PC-9 (cell line): ENCODE data around the gene KRTAP2-1. TPM values are rescaled to one million over a fixed set of nuclear protein-coding genes. Genes with fewer than 3 reads are reported as not detected.

ENCODE experiments used
- BruUV-seq: library from RNA; stranded (reverse); fragments of 400-500 nt; replicated peaks from 2 replicates; lab custom pipeline; 2021; lab: Mats Ljungman, UMichigan
- CTCF ChIA-PET: fragments of 300-600 bp; sonication (Branson Sonifier 250); formaldehyde crosslinking; loops from one replicate; lab custom pipeline; 2022; ENCODE audit warnings: antibody characterized with exemption; lab: Charles Lee
- POLR2A ChIA-PET: fragments of 300-600 bp; sonication (Branson Sonifier 250); formaldehyde crosslinking; loops from one replicate; lab custom pipeline; 2022; ENCODE audit warnings: antibody characterized with exemption; ENCODE audit not compliant: unreplicated experiment; lab: Charles Lee
- DNase-seq, 2 experiments: peaks; one replicate each; pipeline versions ENCODE4 v3.0.0 to v3.0.0-alpha.2; 2015 to 2022; ENCODE audit warnings: mixed read lengths in 1 of 2
- H2AFZ ChIP-seq: fragments of 200-600 bp; sonication (generic); 2 replicates; pipeline ENCODE4 v1.8.1; 2017; ENCODE audit warnings: antibody characterized with exemption
- H3F3A ChIP-seq: fragments of 200-600 bp; sonication (generic); 2 replicates; pipeline ENCODE4 v1.8.1; 2017; ENCODE audit warnings: antibody characterized with exemption, mild to moderate bottlenecking, low read depth; ENCODE audit not compliant: insufficient read depth
- H3K27ac ChIP-seq: fragments of 200-600 bp; sonication (generic); 2 replicates; pipeline ENCODE4 v1.6.1; 2016; ENCODE audit warnings: mixed run types
- H3K27me3 ChIP-seq: fragments of 200-600 bp; sonication (generic); 2 replicates; pipeline ENCODE4 v1.6.1; 2016; ENCODE audit warnings: low read depth, mixed run types; ENCODE audit not compliant: insufficient read depth
- H3K36me3 ChIP-seq: fragments of 200-600 bp; sonication (generic); 2 replicates; pipeline ENCODE4 v1.6.1; 2016; ENCODE audit warnings: low read depth, mixed run types
- H3K4me1 ChIP-seq: fragments of 200-600 bp; sonication (generic); replicated peaks from 2 replicates; pipeline ENCODE4 v1.6.1; 2016; ENCODE audit warnings: mixed run types; ENCODE audit not compliant: insufficient read depth
- H3K4me2 ChIP-seq: fragments of 200-600 bp; sonication (generic); 2 replicates; pipeline ENCODE4 v1.6.1; 2017; ENCODE audit warnings: mixed run types
- H3K4me3 ChIP-seq: fragments of 200-600 bp; sonication (generic); 2 replicates; pipeline ENCODE4 v1.6.1; 2016; ENCODE audit warnings: mixed run types
- H3K79me2 ChIP-seq: fragments of 200-600 bp; sonication (generic); 2 replicates; pipeline ENCODE4 v1.6.1; 2017; ENCODE audit warnings: low read depth, mixed run types
- H3K9me2 ChIP-seq: fragments of 200-600 bp; sonication (generic); 2 replicates; pipeline ENCODE4 v1.8.1; 2017; ENCODE audit warnings: mild to moderate bottlenecking; ENCODE audit not compliant: insufficient read depth
- H3K9me3 ChIP-seq: fragments of 200-600 bp; sonication (generic); 2 replicates; pipeline ENCODE4 v1.8.1; 2016; ENCODE audit warnings: low read depth; ENCODE audit not compliant: insufficient read depth
- H4K20me1 ChIP-seq: fragments of 200-600 bp; sonication (generic); 2 replicates; pipeline ENCODE4 v1.8.1; 2017; ENCODE audit not compliant: insufficient read depth
- CTCF ChIP-seq: fragments of 200-600 bp; sonication (generic); conservative IDR thresholded peaks from 2 replicates; pipeline ENCODE4 v1.6.1; 2017; ENCODE audit warnings: mixed run types, antibody characterized with exemption, mild to moderate bottlenecking, moderate library complexity
- EZH2 ChIP-seq: fragments of 200-600 bp; sonication (generic); IDR thresholded peaks from 2 replicates; pipeline ENCODE4 v1.8.0; 2017; ENCODE audit warnings: antibody characterized with exemption, low read depth
- intact Hi-C: fragments of 100-400 bp; cut with micrococcal nuclease; formaldehyde crosslinking; loops from one replicate; pipeline ENCODE4 v1.10.0; 2022; ENCODE audit not compliant: unreplicated experiment
- total RNA-seq: library from RNA; stranded (reverse); gene quantifications from 2 replicates; pipeline ENCODE4 v1.2.3, GENCODE V29; 2021

Gene KRTAP2-1
- total RNA-seq, 1 experiment from 2014 or later: not detected

DNA sequence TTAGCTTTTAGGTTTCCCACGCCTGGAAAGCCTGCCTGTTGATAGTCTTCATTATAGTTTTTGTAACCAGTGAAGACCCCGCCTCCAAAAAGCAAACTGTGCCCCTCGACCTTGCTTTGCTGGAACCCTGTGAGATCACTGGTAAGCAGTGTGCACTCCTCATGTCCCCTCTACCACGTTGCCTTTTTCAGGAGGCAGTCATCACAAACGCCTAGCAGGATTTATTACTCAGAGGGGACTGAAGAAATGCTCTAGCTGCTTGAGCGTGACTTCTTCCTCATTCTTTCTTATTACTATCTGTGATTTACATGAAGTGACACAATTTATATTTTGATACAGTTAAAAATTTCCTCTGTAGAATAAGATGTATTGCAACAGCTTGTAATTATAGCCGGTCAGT is 31.7 kb downstream of the KRTAP2-1 start:
- Histone ChIP-seq H3K79me2 (no peaks in the 10 kb centered on the region), H2AFZ (no peak overlapping the region), H3K9me3 (no peaks in the 10 kb centered on the region), H3K27me3 (no peaks in the 10 kb centered on the region), H3K4me1 (peaks cover 59% of the 10 kb centered on the region), H3K36me3 (no peaks in the 10 kb centered on the region), H3K4me3 (no peak overlapping the region), H3K27ac (no peak overlapping the region), H3K4me2 (no peak overlapping the region), H4K20me1 (no peaks in the 10 kb centered on the region), H3F3A (peaks cover 28% of the 10 kb centered on the region), H3K9me2 (no peaks in the 10 kb centered on the region)
- no TSS peak for BruUV-seq
- POLR2A ChIA-PET: no interaction called here
- no peak for DNase-seq
- CTCF ChIA-PET: no interaction called here
- intact Hi-C loops: no loop called here
- no peak for TF ChIP-seq EZH2

DNA sequence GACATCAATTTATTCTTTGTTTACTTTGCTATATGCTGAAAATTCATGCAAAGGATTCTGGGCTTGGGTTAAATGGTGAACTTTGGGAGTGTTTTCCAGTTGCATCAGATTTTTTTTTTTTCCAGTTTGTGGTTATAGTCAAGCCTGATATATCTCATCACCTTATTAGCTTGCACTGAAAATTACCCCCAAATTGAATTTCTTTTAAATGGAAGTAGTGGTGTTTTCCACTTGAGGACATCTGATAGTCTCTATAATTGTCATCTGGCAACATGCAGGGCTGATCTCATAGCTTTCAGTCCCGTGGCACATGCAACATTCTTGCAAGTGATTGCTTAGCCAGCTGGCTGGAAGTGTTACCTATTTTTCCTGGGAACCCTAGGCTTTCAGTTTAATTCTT is 33.5 kb downstream of the KRTAP2-1 start:
- no TSS peak for BruUV-seq

GRCh38 chr17:41013181-41013580 is 33.9 kb downstream of the KRTAP2-1 start:
- CTCF ChIA-PET: no interaction called here
- H3K4me3 ChIP-seq: no peak overlapping the region
- peak overlapping the region; percentile 15 for H3K4me2 ChIP-seq
- intact Hi-C loops: no loop called here
- peaks cover 44% of the 10 kb centered on the region for H3F3A ChIP-seq
- H3K4me1 ChIP-seq: peaks cover 71% of the 10 kb centered on the region
- no peak overlapping the region for H2AFZ ChIP-seq
- no peaks in the 10 kb centered on the region for H3K79me2 ChIP-seq
- no peaks in the 10 kb centered on the region for H3K9me3 ChIP-seq
- H3K27me3 ChIP-seq: no peaks in the 10 kb centered on the region
- POLR2A ChIA-PET: no interaction called here
- no peaks in the 10 kb centered on the region for H3K36me3 ChIP-seq
- no peaks in the 10 kb centered on the region for H4K20me1 ChIP-seq
- peak overlapping the region; percentile 85 for H3K27ac ChIP-seq
- BruUV-seq: no TSS peak
- no peak for TF ChIP-seq CTCF
- TF ChIP-seq EZH2: no peak
- DNase-seq: peak in 1 of 2 experiments; percentile 93
- H3K9me2 ChIP-seq: no peaks in the 10 kb centered on the region

More for the DNA sequence above, 33.5 kb downstream of the KRTAP2-1 start:
- Histone ChIP-seq H2AFZ (no peak overlapping the region), H3K27ac (peak overlapping the region; percentile 85), H3K9me3 (no peaks in the 10 kb centered on the region), H3K36me3 (no peaks in the 10 kb centered on the region), H4K20me1 (no peaks in the 10 kb centered on the region), H3F3A (peaks cover 40% of the 10 kb centered on the region), H3K4me1 (peaks cover 71% of the 10 kb centered on the region), H3K9me2 (no peaks in the 10 kb centered on the region), H3K4me2 (peak overlapping the region; percentile 7; the same call in 1 of the 2 replicates), H3K4me3 (no peak overlapping the region), H3K27me3 (no peaks in the 10 kb centered on the region), H3K79me2 (no peaks in the 10 kb centered on the region)
- intact Hi-C loops: no loop called here
- ChIA-PET POLR2A (interaction anchor here (0.7 kb wide), 1 partner anchor 10 kb away, joined by 5 read pairs; no protein-coding TSS in a partner anchor), CTCF (no interaction called here)
- no peak for DNase-seq
- no peak for TF ChIP-seq CTCF
- TF ChIP-seq EZH2: no peak
